Uterus (tissue), 2 donors: ENCODE data around the gene TECTB.

Experiments used
- POLR2A ChIP-seq, 2 donors: fragments of 450-650 bp; IDR thresholded peaks; one replicate each; pipeline ENCODE4 v1.6.1; 2016; ENCODE audit warnings: antibody characterized with exemption in 2 of 2, mild to moderate bottlenecking in 1 of 2, moderate library complexity in 1 of 2
- TF ChIP-seq, protein P1 (sequence below), 4 experiments: fragments of 200-600 bp in 2 of 4; fragments of 450-650 bp in 2 of 4; sonication (generic) in 2 of 4; IDR thresholded peaks; one replicate each; pipeline ENCODE4 v1.5.1; 2016 to 2019; ENCODE audit warnings: antibody characterized with exemption in 4 of 4, mild to moderate bottlenecking in 2 of 4, moderate library complexity in 1 of 4

DNA sequence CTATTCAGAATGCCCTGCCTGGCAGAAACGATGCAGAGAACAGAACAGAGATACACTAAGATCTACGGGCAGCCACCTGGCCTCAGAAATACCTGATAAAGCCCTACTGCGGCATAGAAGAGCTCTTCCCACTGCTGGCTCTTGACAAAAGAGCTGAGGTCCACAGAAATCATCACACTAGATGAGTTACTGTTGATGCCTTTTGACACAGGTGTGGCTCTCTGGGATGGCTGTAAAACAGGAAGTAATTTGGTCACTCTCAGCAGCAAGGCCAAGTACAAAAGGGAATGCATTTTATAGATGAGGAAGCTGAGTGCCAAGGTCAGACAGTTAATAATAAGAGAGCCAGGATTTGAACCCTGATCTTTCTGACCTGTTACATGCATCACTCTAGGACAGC is 55.8 kb downstream of the TECTB start:
- TF ChIP-seq, protein P1, sequence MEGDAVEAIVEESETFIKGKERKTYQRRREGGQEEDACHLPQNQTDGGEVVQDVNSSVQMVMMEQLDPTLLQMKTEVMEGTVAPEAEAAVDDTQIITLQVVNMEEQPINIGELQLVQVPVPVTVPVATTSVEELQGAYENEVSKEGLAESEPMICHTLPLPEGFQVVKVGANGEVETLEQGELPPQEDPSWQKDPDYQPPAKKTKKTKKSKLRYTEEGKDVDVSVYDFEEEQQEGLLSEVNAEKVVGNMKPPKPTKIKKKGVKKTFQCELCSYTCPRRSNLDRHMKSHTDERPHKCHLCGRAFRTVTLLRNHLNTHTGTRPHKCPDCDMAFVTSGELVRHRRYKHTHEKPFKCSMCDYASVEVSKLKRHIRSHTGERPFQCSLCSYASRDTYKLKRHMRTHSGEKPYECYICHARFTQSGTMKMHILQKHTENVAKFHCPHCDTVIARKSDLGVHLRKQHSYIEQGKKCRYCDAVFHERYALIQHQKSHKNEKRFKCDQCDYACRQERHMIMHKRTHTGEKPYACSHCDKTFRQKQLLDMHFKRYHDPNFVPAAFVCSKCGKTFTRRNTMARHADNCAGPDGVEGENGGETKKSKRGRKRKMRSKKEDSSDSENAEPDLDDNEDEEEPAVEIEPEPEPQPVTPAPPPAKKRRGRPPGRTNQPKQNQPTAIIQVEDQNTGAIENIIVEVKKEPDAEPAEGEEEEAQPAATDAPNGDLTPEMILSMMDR (IDR thresholded peaks at IDR 0.05) = no peak
- TF ChIP-seq POLR2A (IDR thresholded peaks at IDR 0.05) = no peak
